GM21825 (cell line): ENCODE measurements around the gene GSG1.

Source experiments
- ATAC-seq: cut with Tn5 transposase; IDR thresholded peaks from one replicate; pipeline ENCODE4 v1.9.1; 2021; ENCODE audit warnings: mild to moderate bottlenecking, moderate library complexity; ENCODE audit not compliant: unreplicated experiment

The GSG1 gene

GRCh38 chr12:13103391-13104033 is at the start of gene GSG1:
TSS of gene GSG1 (minus strand) at chr12:13103667. CDS start at chr12:13103512, 155 bp downstream.
- no peak for ATAC-seq

- no peak for ATAC-seq
These were observed 49.7 kb upstream of the GSG1 start for GRCh38 chr12:13153180-13153579.

- ATAC-seq: no peak
These were observed 49.3 kb upstream of the GSG1 start for GRCh38 chr12:13152756-13153155.

- ATAC-seq: no peak
These were observed 48.8 kb upstream of the GSG1 start for GRCh38 chr12:13152281-13152680.

GRCh38 chr12:13149411-13149810 is 45.9 kb upstream of the GSG1 start:
- ATAC-seq: no peak

GRCh38 chr12:13148485-13148847 is 45.0 kb upstream of the GSG1 start:
- no peak for ATAC-seq

GRCh38 chr12:13147688-13148484 is 44.4 kb upstream of the GSG1 start:
- ATAC-seq: no peak

GRCh38 chr12:13146336-13146938 is 43.0 kb upstream of the GSG1 start:
- ATAC-seq: no peak

GRCh38 chr12:13144266-13144828 is 40.9 kb upstream of the GSG1 start:
- no peak for ATAC-seq

GRCh38 chr12:13142747-13143146 is 39.3 kb upstream of the GSG1 start:
- ATAC-seq: no peak

- no peak for ATAC-seq
These were observed 38.2 kb upstream of the GSG1 start for GRCh38 chr12:13141686-13142085.

- ATAC-seq: no peak
These were observed 32.1 kb upstream of the GSG1 start for GRCh38 chr12:13135371-13136178.

- ATAC-seq: no peak
These were observed 30.4 kb upstream of the GSG1 start for GRCh38 chr12:13133886-13134285.

GRCh38 chr12:13130981-13131380 is 27.5 kb upstream of the GSG1 start:
- no peak for ATAC-seq

- no peak for ATAC-seq
These were observed 25.0 kb upstream of the GSG1 start for GRCh38 chr12:13128291-13128965.

- ATAC-seq: no peak
These were observed 24.0 kb upstream of the GSG1 start for GRCh38 chr12:13127444-13127843.

GRCh38 chr12:13126494-13126893 is 23.0 kb upstream of the GSG1 start:
- ATAC-seq: no peak

GRCh38 chr12:13125996-13126395 is 22.5 kb upstream of the GSG1 start:
- ATAC-seq: no peak

GRCh38 chr12:13124656-13125505 is 21.4 kb upstream of the GSG1 start:
- no peak for ATAC-seq
